GM18907 (cell line): ENCODE data around the gene UGT1A1.

Experiments used
- ATAC-seq: cut with Tn5 transposase; IDR thresholded peaks from one replicate; pipeline ENCODE4 v1.9.1; 2021; ENCODE audit warnings: mild to moderate bottlenecking, moderate library complexity; ENCODE audit not compliant: unreplicated experiment

UGT1A1 gene

GRCh38 chr2:233794128-233794658 is 34.1 kb downstream of the UGT1A1 start:
- ATAC-seq = no peak

GRCh38 chr2:233795735-233796171 is 35.7 kb downstream of the UGT1A1 start:
- no peak for ATAC-seq

- ATAC-seq = no peak
These were observed 36.2 kb downstream of the UGT1A1 start for GRCh38 chr2:233796254-233796653.

- ATAC-seq = no peak
These were observed 38.4 kb downstream of the UGT1A1 start for GRCh38 chr2:233798335-233799086.

- no peak for ATAC-seq
These were observed 39.1 kb downstream of the UGT1A1 start for GRCh38 chr2:233799087-233799665.

- no peak for ATAC-seq
These were observed 39.6 kb downstream of the UGT1A1 start for GRCh38 chr2:233799716-233800115.

- no peak for ATAC-seq
These were observed 40.1 kb downstream of the UGT1A1 start for GRCh38 chr2:233800208-233800607.

- ATAC-seq = no peak
These were observed 41.5 kb downstream of the UGT1A1 start for GRCh38 chr2:233801357-233802131.

- no peak for ATAC-seq
These were observed 42.2 kb downstream of the UGT1A1 start for GRCh38 chr2:233802132-233802815.

- ATAC-seq = no peak
These were observed 43.3 kb downstream of the UGT1A1 start for GRCh38 chr2:233803292-233803911.

- ATAC-seq = no peak
These were observed 43.9 kb downstream of the UGT1A1 start for GRCh38 chr2:233803994-233804393.

GRCh38 chr2:233807215-233807865 is 47.3 kb downstream of the UGT1A1 start:
- no peak for ATAC-seq

- no peak for ATAC-seq
These were observed 48.2 kb downstream of the UGT1A1 start for GRCh38 chr2:233807966-233808935.

- ATAC-seq = no peak
These were observed 50.3 kb downstream of the UGT1A1 start for GRCh38 chr2:233810385-233810784.

- ATAC-seq = no peak
These were observed 51.0 kb downstream of the UGT1A1 start for GRCh38 chr2:233811087-233811486.

- ATAC-seq = no peak
These were observed 51.7 kb downstream of the UGT1A1 start for GRCh38 chr2:233811732-233812131.

GRCh38 chr2:233813236-233814055 is 53.4 kb downstream of the UGT1A1 start:
- no peak for ATAC-seq
